ENCODE measurements around the gene SMC2.

Gene SMC2

DNA sequence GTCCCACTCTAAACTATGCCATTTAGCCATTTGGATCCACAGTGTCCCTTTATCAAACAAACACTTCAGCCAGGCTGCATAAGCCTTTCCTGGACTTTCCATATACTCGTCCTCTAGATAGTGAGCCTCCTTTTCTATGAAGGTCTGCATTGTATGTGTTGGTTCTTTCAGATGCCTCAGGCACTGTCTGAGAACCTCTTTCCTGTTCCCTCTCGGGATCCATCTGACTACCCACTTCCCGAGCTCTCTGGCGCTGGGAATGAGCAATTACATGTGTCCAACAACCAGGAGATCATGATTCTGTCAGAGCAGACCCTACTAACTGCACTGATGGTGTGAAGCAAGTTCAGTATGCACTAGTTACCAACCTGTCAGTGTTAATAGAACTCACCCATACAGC, 14.2 kb downstream of the SMC2 start:
- no peak for DNase-seq
- peak overlapping the region; percentile 31 for H3K27ac Mint-ChIP-seq
- no peaks in the 10 kb centered on the region for H3K9me3 Mint-ChIP-seq
- H3K4me1 Mint-ChIP-seq: no peaks in the 10 kb centered on the region
- H3K27me3 Mint-ChIP-seq (ENCODE audit: low read depth, poor library complexity): no peaks in the 10 kb centered on the region
- TF ChIP-seq, protein P1, sequence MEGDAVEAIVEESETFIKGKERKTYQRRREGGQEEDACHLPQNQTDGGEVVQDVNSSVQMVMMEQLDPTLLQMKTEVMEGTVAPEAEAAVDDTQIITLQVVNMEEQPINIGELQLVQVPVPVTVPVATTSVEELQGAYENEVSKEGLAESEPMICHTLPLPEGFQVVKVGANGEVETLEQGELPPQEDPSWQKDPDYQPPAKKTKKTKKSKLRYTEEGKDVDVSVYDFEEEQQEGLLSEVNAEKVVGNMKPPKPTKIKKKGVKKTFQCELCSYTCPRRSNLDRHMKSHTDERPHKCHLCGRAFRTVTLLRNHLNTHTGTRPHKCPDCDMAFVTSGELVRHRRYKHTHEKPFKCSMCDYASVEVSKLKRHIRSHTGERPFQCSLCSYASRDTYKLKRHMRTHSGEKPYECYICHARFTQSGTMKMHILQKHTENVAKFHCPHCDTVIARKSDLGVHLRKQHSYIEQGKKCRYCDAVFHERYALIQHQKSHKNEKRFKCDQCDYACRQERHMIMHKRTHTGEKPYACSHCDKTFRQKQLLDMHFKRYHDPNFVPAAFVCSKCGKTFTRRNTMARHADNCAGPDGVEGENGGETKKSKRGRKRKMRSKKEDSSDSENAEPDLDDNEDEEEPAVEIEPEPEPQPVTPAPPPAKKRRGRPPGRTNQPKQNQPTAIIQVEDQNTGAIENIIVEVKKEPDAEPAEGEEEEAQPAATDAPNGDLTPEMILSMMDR (IDR thresholded peaks at IDR 0.05): no peak
- H3K36me3 Mint-ChIP-seq (ENCODE audit: low read depth): peaks cover 45% of the 10 kb centered on the region
- no peak overlapping the region for H3K4me3 Mint-ChIP-seq

GRCh38 chr9:104110509-104110908, 16.4 kb downstream of the SMC2 start:
- H3K9me3 Mint-ChIP-seq: no peaks in the 10 kb centered on the region
- no peak for DNase-seq
- H3K27ac Mint-ChIP-seq: no peak overlapping the region
- TF ChIP-seq, protein P1 (IDR thresholded peaks at IDR 0.05): no peak
- peaks cover 52% of the 10 kb centered on the region for H3K36me3 Mint-ChIP-seq (ENCODE audit: low read depth)
- no peaks in the 10 kb centered on the region for H3K27me3 Mint-ChIP-seq (ENCODE audit: low read depth, poor library complexity)
- no peak overlapping the region for H3K4me3 Mint-ChIP-seq
- no peaks in the 10 kb centered on the region for H3K4me1 Mint-ChIP-seq

DNA sequence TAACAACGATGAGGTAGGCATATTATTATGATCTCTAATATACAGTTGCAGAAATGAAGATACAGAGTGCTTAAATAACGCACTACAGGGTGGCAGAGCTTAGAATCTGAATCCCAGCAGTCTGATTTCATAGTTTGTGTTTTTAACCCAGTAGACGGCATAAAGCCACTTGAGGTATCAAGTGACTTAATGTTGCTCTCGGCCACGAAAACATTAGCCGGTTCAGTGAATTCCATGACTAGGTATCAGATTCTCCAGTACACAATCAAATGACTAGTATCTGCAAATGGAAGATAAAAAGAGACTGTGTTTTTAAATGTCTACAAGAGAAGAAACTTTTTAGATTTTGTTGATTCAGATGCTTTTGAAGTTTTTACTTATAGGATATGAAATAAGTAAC, 24.8 kb downstream of the SMC2 start:
- TF ChIP-seq, protein P1 (IDR thresholded peaks at IDR 0.05): no peak
- no peaks in the 10 kb centered on the region for H3K9me3 Mint-ChIP-seq
- no peaks in the 10 kb centered on the region for H3K27me3 Mint-ChIP-seq (ENCODE audit: low read depth, poor library complexity)
- DNase-seq: no peak
- no peak overlapping the region for H3K4me3 Mint-ChIP-seq
- H3K4me1 Mint-ChIP-seq: peaks cover 13% of the 10 kb centered on the region
- peaks cover 82% of the 10 kb centered on the region for H3K36me3 Mint-ChIP-seq (ENCODE audit: low read depth)
- peak overlapping the region; percentile 43 for H3K27ac Mint-ChIP-seq

DNA sequence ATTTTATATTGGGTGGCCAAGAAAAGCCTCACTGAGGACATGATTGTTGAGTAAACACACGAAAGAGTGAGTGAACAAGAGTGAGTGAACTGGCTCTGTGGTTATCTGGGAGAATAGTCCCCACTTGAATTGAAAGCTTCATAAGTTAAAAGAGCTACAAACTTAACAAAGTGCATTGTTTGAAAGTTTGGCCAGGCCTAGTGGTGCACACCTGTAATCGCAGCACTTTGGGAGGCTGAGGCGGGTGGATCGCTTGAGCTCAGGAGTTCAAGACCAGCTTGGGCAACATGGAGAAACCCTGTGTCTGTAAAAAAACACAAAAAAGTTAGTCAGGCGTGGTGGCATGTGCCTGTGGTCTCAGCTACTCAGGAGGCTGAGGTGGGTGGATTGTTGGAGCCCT, 26.9 kb downstream of the SMC2 start:
- Mint-ChIP-seq H3K36me3 (ENCODE audit: low read depth) (peaks cover 82% of the 10 kb centered on the region), H3K27ac (peak overlapping the region; percentile 36), H3K27me3 (ENCODE audit: low read depth, poor library complexity) (no peaks in the 10 kb centered on the region), H3K4me1 (peaks cover 13% of the 10 kb centered on the region), H3K4me3 (no peak overlapping the region), H3K9me3 (no peaks in the 10 kb centered on the region)
- DNase-seq: no peak
- TF ChIP-seq, protein P1 (IDR thresholded peaks at IDR 0.05): no peak

DNA sequence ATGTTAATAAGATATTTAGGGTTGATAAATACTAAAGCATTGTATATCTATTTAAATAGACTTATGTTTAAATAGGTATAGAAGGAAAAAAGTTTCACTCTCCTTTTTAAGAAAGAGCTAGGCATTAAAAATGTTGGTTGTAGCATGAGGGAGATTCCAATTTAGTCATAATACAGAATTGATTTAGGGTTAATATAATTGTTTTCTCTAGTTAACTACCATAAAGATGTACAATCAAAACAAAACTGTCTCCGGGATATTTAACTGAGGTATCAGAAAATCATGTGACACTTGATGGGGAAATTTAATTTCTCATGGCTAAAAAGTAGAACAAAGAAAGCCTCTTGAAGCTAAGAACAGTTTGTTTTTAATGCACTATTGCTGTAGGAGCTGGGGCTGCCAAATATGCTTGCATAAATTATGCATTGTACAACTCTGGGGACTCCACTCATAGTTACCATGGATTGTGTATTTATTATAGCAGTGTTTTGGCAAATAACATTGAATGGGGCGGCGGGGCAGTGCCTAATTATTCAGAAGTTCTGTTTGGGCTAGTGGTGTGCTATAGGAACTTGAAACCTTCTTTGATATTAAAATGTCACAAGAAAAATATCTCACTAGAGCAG, 44.2 kb downstream of the SMC2 start:
- H3K27me3 Mint-ChIP-seq (ENCODE audit: low read depth, poor library complexity): no peaks in the 10 kb centered on the region
- H3K36me3 Mint-ChIP-seq (ENCODE audit: low read depth): peaks cover 89% of the 10 kb centered on the region
- H3K4me3 Mint-ChIP-seq: no peak overlapping the region

More for the DNA sequence above, 44.2 kb downstream of the SMC2 start:
- DNase-seq: no peak
- Mint-ChIP-seq H3K4me1 (no peaks in the 10 kb centered on the region), H3K27ac (no peak overlapping the region), H3K9me3 (peaks cover 12% of the 10 kb centered on the region)
- TF ChIP-seq, protein P1 (IDR thresholded peaks at IDR 0.05): no peak
